AG04449 (cell line): ENCODE data around the gene KRTAP12-1.

Experiments
- CTCF ChIA-PET: fragments of 350-600 bp; formaldehyde crosslinking; extraction: SDS; loops from one replicate; lab custom pipeline; 2021; ENCODE audit warnings: antibody characterized with exemption; lab: Yijun Ruan, JAX
- POLR2A ChIA-PET: fragments of 400-600, 350-600 bp; formaldehyde crosslinking; extraction: SDS; loops from one replicate; lab custom pipeline; 2020; ENCODE audit warnings: antibody characterized with exemption, inconsistent platforms; lab: Yijun Ruan, JAX
- DNase-seq: peaks from one replicate; pipeline ENCODE4 v3.0.0-alpha.2; 2010; ENCODE audit warnings: low read depth, low spot score
- H3K4me3 ChIP-seq: 2 replicates; pipeline ENCODE4 v1.5.1; 2011; ENCODE audit warnings: low read depth, mild to moderate bottlenecking, control low read depth, low read length
- TF ChIP-seq, protein P1 (sequence below): IDR thresholded peaks from one replicate; pipeline ENCODE4 v1.5.1; 2011; ENCODE audit warnings: mild to moderate bottlenecking, moderate library complexity, low read length, control low read depth, inconsistent platforms; ENCODE audit not compliant: insufficient read depth; ENCODE audit errors: missing control alignments

Gene KRTAP12-1

GRCh38 chr21:44713846-44714245 is 31.9 kb upstream of the KRTAP12-1 start:
- no peak overlapping the region for H3K4me3 ChIP-seq
- CTCF ChIA-PET, result no interaction called here
- TF ChIP-seq, protein P1, sequence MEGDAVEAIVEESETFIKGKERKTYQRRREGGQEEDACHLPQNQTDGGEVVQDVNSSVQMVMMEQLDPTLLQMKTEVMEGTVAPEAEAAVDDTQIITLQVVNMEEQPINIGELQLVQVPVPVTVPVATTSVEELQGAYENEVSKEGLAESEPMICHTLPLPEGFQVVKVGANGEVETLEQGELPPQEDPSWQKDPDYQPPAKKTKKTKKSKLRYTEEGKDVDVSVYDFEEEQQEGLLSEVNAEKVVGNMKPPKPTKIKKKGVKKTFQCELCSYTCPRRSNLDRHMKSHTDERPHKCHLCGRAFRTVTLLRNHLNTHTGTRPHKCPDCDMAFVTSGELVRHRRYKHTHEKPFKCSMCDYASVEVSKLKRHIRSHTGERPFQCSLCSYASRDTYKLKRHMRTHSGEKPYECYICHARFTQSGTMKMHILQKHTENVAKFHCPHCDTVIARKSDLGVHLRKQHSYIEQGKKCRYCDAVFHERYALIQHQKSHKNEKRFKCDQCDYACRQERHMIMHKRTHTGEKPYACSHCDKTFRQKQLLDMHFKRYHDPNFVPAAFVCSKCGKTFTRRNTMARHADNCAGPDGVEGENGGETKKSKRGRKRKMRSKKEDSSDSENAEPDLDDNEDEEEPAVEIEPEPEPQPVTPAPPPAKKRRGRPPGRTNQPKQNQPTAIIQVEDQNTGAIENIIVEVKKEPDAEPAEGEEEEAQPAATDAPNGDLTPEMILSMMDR, result no peak
- POLR2A ChIA-PET, result no interaction called here
- DNase-seq, result no peak

- CTCF ChIA-PET, result no interaction called here
- H3K4me3 ChIP-seq, result no peak overlapping the region
- TF ChIP-seq, protein P1, result no peak
- DNase-seq, result no peak
- POLR2A ChIA-PET, result no interaction called here
These were observed 31.2 kb upstream of the KRTAP12-1 start for GRCh38 chr21:44713130-44713529.

- ChIA-PET CTCF (no interaction called here), POLR2A (no interaction called here)
- H3K4me3 ChIP-seq, result no peak overlapping the region
- no peak for DNase-seq
- TF ChIP-seq, protein P1, result no peak
These were observed 30.5 kb upstream of the KRTAP12-1 start for GRCh38 chr21:44712203-44713028.

DNA sequence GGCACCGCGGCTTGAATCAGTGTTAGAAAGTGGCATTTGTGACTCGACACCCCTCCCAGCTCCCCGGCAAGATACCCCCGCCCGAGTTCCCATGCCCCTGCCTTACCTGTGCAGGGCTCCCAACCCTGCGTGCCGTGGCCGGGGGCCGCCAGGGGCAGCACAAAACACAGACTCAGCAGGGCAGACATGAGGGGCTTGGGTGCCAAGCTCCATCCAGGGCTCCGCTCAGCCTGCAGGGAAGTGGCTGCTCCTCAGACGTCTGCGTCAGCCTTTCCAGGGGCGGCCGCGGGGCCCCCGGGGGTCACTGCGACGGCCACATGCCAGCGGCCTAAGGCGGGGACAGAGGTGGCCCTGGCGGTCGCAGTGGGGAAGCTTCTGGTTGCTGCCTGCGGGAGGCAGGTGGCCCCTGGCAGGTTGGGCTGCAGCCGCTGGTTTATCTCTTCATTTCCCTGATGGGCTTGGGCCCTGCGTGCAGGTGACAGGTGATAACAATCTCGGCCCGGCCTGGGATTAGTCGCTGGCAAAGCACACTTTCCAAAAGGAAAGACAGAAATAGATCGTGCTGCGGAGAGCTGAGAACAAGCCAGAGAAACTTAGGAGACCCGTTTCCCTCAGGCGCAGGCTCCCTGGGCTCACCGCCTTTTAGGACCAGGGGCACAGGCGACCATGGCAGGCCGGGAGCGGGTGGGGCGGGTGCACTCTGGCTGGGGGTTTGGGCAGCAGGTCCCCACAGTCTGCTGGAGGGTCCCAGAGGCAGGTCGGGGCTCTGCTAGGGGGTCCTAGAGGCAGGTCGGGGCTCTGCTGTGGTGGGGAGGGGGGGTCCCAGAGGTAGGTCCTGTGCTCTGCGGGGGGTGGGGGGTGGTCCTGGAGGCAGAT is 29.6 kb upstream of the KRTAP12-1 start, which contains the start of gene TSPEAR:
TSS of gene TSPEAR (minus strand) at position 246 of the 876 bp plus-strand sequence. CDS start at position 188, 58 bp downstream.
- TF ChIP-seq, protein P1, result no peak
- ChIA-PET CTCF (interaction anchor here (1.4 kb wide), 1 partner anchor 82 kb away, joined by 5 read pairs; no protein-coding TSS in a partner anchor), POLR2A (no interaction called here)
- no peak within 1 kb of the TSS for H3K4me3 ChIP-seq
- DNase-seq, result no peak

GRCh38 chr21:44710756-44711326 is 28.9 kb upstream of the KRTAP12-1 start:
- DNase-seq, result no peak
- CTCF ChIA-PET, result interaction anchor here (1.4 kb wide), 1 partner anchor 82 kb away, joined by 5 read pairs; no protein-coding TSS in a partner anchor

More at GRCh38 chr21:44710756-44711326, 28.9 kb upstream of the KRTAP12-1 start:
- no peak overlapping the region for H3K4me3 ChIP-seq
- TF ChIP-seq, protein P1, result no peak
- POLR2A ChIA-PET, result no interaction called here
